ENCODE measurements around the gene TP53I11.

DNA sequence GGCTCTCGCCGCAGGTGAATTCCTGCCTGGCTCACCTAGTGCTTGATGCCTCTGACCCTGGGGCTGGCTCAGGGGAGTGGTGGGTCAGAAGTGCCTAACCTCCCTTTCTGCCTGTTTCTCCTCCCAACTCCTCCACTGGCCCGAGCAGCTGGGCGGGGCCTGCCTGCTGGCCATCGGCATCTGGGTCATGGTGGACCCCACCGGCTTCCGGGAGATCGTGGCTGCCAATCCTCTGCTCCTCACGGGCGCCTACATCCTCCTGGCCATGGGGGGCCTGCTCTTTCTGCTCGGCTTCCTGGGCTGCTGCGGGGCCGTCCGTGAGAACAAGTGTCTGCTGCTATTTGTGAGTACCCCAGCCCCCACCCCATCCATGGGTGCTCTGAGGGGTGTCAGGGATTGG lies 41.1 kb downstream of the TP53I11 start:
- TF ChIP-seq CTCF (IDR thresholded peaks at IDR 0.05) = no peak
- TF ChIP-seq POLR2A (IDR thresholded peaks at IDR 0.05) = no peak
- no peak for TF ChIP-seq EP300 (IDR thresholded peaks at IDR 0.05)
- no peak for TF ChIP-seq POLR2AphosphoS5 (IDR thresholded peaks at IDR 0.05)

Measured in suprapubic skin (tissue), 4 donors.